ENCODE results near the gene RUSC2. TPM values are rescaled to one million over a fixed set of nuclear protein-coding genes. Genes with fewer than 3 reads are reported as not detected.

The RUSC2 gene
- total RNA-seq, 1 donor from 2014 or later = 27.5 TPM

DNA sequence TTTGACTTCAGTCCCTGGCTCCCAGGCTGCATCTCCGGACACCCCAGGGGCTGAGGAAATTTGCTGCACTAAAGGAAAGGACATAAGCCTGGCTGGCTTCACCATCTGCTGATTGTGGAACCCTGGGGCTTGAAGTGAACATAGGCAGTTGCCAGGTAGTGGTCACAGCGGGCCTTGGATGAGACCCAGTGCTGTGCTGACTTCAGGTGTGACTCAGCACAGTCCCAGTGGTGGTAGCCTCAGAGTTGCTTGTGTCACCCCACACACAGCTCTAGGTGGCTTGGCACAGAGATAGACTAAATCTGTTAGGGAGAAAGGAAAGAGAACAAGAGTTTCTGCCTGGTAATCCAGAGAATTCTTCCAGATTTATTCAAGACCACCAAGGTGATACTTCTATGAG is 36.1 kb upstream of the RUSC2 start:
- H3K27ac ChIP-seq (replicated peaks) = no peak overlapping the region
- no peak overlapping the region for H3K4me3 ChIP-seq
- intact Hi-C loops (cut with micrococcal nuclease) = no loop called here
- no peaks in the 10 kb centered on the region for H3K36me3 ChIP-seq
- TF ChIP-seq, protein P1, sequence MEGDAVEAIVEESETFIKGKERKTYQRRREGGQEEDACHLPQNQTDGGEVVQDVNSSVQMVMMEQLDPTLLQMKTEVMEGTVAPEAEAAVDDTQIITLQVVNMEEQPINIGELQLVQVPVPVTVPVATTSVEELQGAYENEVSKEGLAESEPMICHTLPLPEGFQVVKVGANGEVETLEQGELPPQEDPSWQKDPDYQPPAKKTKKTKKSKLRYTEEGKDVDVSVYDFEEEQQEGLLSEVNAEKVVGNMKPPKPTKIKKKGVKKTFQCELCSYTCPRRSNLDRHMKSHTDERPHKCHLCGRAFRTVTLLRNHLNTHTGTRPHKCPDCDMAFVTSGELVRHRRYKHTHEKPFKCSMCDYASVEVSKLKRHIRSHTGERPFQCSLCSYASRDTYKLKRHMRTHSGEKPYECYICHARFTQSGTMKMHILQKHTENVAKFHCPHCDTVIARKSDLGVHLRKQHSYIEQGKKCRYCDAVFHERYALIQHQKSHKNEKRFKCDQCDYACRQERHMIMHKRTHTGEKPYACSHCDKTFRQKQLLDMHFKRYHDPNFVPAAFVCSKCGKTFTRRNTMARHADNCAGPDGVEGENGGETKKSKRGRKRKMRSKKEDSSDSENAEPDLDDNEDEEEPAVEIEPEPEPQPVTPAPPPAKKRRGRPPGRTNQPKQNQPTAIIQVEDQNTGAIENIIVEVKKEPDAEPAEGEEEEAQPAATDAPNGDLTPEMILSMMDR (IDR thresholded peaks at IDR 0.05; ENCODE audit: borderline replicate concordance) = no peak
- H3K9me3 ChIP-seq (replicated peaks) = peaks cover 12% of the 10 kb centered on the region
- no peak for DNase-seq
- H3K27me3 ChIP-seq (ENCODE audit: low read depth) = no peaks in the 10 kb centered on the region
- H3K4me1 ChIP-seq = no peaks in the 10 kb centered on the region

DNA sequence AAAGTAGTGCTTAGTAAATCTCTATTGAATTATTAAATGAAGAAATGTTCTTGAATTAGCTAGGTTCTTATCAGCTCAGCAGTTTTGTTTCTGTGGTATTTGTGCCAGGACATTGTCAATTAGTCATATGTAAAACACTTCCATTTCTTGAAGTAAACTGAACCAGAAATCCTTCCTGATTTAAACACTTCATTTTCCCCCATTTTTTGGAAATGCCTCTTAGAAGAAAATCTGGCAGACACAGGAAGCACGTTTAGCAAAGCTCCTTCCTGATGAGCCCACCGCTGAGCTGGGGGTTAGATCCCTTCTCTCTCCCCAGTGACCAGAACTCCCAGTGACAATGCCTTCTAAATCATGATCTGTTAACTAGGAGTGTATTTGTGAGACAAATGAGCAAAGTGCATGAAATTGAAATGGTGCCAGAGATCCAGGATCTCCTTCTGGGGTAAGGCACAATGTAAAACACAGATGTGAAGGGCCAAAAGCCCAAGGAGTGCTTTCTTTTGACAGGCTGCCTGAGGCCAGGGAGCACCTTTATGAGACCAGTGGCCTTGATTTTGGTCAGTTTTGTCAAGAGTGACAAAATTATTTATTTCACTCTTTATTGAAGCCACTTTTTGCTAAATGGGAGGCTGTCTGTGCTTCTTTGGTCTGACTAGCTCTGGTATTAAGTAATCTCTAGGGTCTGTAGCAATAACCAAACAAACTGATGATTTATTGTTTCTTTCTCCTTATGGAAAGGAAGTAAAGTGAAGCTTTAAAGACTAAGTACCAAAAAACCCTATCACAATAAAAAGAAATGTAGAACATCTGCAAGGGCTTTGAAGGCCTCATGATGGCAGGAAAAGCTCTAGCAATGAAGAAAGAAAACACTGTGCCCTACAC is 25.5 kb upstream of the RUSC2 start:
- Histone ChIP-seq H3K27me3 (ENCODE audit: low read depth) (no peaks in the 10 kb centered on the region), H3K27ac (replicated peaks) (no peak overlapping the region), H3K4me1 (no peaks in the 10 kb centered on the region), H3K4me3 (no peak overlapping the region), H3K36me3 (peaks cover 4% of the 10 kb centered on the region), H3K9me3 (replicated peaks) (peaks cover 29% of the 10 kb centered on the region)
- TF ChIP-seq, protein P1 (IDR thresholded peaks at IDR 0.05; ENCODE audit: borderline replicate concordance) = no peak
- no peak for DNase-seq
- intact Hi-C loops (cut with micrococcal nuclease) = no loop called here

DNA sequence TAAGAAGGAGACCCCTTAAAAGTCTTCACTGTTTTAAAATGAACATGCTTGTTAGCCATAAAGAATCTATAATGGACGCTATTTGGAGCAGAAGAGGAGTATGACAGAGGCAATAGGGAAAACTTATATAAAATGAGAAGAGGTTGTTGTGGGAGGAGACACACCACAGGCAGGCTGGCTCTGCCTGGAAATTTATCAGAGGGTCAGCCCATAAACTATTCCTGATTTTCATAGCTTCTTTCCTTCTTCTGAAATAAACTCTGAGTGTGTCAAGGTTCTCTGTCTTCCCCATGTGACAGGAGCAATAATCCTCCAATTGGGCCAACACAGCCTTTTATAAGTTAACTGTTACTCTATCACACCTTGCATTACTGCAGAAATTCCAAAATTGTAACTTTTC is 19.6 kb upstream of the RUSC2 start:
- TF ChIP-seq, protein P1 (IDR thresholded peaks at IDR 0.05; ENCODE audit: borderline replicate concordance) = no peak
- intact Hi-C loops (cut with micrococcal nuclease) = no loop called here

DNA sequence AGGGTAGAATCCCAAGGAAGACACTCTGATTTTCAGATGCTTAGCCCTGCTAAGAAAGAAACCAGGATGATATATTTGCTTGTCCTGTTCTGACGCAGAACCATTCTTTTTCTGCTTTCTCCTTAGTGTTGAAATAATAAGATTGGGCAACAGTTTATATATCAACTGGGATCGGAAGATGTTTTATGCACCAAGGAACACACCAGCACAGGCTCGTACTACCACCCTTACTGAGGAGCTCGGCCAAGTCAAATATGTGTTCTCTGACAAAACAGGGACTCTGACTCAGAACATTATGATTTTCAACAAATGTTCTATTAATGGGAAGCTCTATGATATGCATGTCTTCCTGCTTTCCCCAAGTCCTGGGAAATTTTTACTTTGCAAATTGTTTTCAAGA is 19.0 kb upstream of the RUSC2 start:
- intact Hi-C loops (cut with micrococcal nuclease) = no loop called here
- no peak for DNase-seq
- no peaks in the 10 kb centered on the region for H3K36me3 ChIP-seq
- no peak overlapping the region for H3K4me3 ChIP-seq
- TF ChIP-seq, protein P1 (IDR thresholded peaks at IDR 0.05; ENCODE audit: borderline replicate concordance) = no peak
- no peaks in the 10 kb centered on the region for H3K27me3 ChIP-seq (ENCODE audit: low read depth)
- H3K27ac ChIP-seq (replicated peaks) = no peak overlapping the region
- no peaks in the 10 kb centered on the region for H3K4me1 ChIP-seq
- H3K9me3 ChIP-seq (replicated peaks) = no peaks in the 10 kb centered on the region

More for the DNA sequence above, 19.6 kb upstream of the RUSC2 start:
- Histone ChIP-seq H3K27me3 (ENCODE audit: low read depth) (no peaks in the 10 kb centered on the region), H3K4me3 (no peak overlapping the region), H3K27ac (replicated peaks) (no peak overlapping the region), H3K4me1 (no peaks in the 10 kb centered on the region), H3K36me3 (no peaks in the 10 kb centered on the region), H3K9me3 (replicated peaks) (no peaks in the 10 kb centered on the region)
- no peak for DNase-seq

DNA sequence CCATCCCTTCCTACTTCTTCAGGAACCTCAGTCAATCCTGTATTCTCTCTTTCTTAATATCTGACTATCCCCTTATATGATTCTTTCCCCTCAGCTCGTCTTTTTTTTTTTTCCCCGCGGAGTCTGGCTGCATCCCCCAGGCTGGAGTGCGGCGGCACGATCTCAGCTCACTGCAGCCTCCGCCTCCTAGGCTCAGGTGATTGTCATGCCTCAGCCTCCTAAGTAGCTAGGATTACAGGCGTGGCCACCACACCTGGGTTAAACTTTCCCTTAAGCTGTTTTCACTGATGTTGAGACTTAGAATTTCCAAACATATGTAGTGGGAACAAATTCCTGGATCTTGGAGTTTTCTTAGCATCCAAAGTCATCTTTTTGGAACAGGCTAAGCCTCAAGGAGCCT is 13.3 kb upstream of the RUSC2 start:
- Histone ChIP-seq H3K27ac (replicated peaks) (no peak overlapping the region), H3K36me3 (no peaks in the 10 kb centered on the region), H3K4me1 (no peaks in the 10 kb centered on the region), H3K4me3 (no peak overlapping the region), H3K9me3 (replicated peaks) (no peaks in the 10 kb centered on the region), H3K27me3 (ENCODE audit: low read depth) (no peaks in the 10 kb centered on the region)
- TF ChIP-seq, protein P1 (IDR thresholded peaks at IDR 0.05; ENCODE audit: borderline replicate concordance) = no peak
- no peak for DNase-seq
- intact Hi-C loops (cut with micrococcal nuclease) = loop anchor here (5.0 kb wide), 2 partner anchors 81 to 359 kb away; partner anchors contain the start of gene ATOSB
